K562 (cell line): ENCODE results near the gene CSNK1A1. TPM values are rescaled to one million over a fixed set of nuclear protein-coding genes. Genes with fewer than 3 reads are reported as not detected.
A peak's percentile ranks its signal among the peaks of the same experiment; 100 is the strongest.

Source experiments
- GATAD2A ChIP-seq: fragments of 450-650 bp; IDR thresholded peaks from 2 replicates; pipeline ENCODE4 v1.6.1; 2017
- HDAC8 ChIP-seq: fragments of 450-650 bp; IDR thresholded peaks from 2 replicates; pipeline ENCODE4 v1.6.1; 2016; ENCODE audit warnings: mild to moderate bottlenecking, missing genetic modification characterization, moderate library complexity, missing compliant biosample characterization
- MAFF ChIP-seq: IDR thresholded peaks from 2 replicates; pipeline ENCODE4 v1.6.1; 2012; ENCODE audit warnings: low read length, improper control_type of control experiment
- NBN ChIP-seq: fragments of 450-650 bp; IDR thresholded peaks from 2 replicates; pipeline ENCODE4 v1.6.1; 2016; ENCODE audit warnings: low read depth, mild to moderate bottlenecking
- NEUROD1 ChIP-seq: fragments of 150-350 bp; IDR thresholded peaks from 2 replicates; pipeline ENCODE4 v1.6.1; 2014; ENCODE audit warnings: borderline replicate concordance, low read length, low read depth; ENCODE audit not compliant: partially characterized antibody
- PURB ChIP-seq: sonication (generic); formaldehyde crosslinking; IDR thresholded peaks from 2 replicates; pipeline ENCODE4 v1.9.0; 2021; ENCODE audit warnings: low read depth, mild to moderate bottlenecking, missing genetic modification reagents
- SMAD4 ChIP-seq: fragments of 250-450 bp; sonication (Bioruptor Pico); conservative IDR thresholded peaks from 2 replicates; pipeline ENCODE4 v1.8.0; 2021; ENCODE audit warnings: inconsistent platforms, mild to moderate bottlenecking, moderate library complexity
- SMARCC2 ChIP-seq: fragments of 450-650 bp; IDR thresholded peaks from 2 replicates; pipeline ENCODE4 v1.6.1; 2017; ENCODE audit warnings: antibody characterized with exemption, moderate library complexity, mild to moderate bottlenecking, low read depth
- ZNF175 ChIP-seq: fragments of 200-800 bp; sonication (Bioruptor generic); IDR thresholded peaks from 2 replicates; pipeline ENCODE4 v1.6.1; 2016; ENCODE audit warnings: low read depth, mild to moderate bottlenecking, missing genetic modification characterization, missing compliant biosample characterization
- ZNF324 ChIP-seq: fragments of 250-450 bp; sonication (Bioruptor Pico); IDR thresholded peaks from 2 replicates; pipeline ENCODE4 v1.4.0; 2020; ENCODE audit warnings: mild to moderate bottlenecking
- polyA plus RNA-seq, 8 experiments: library from polyadenylated mRNA; depleted of rRNA in 4 of 8; stranded (reverse) in 5 of 8; unstranded in 3 of 8; fragments of >200 nt; fragmentation: Nextera tagmentation in 2 of 8; fragmentation: Illumina TruSeq in 1 of 8; extraction: Ambion mirVana in 2 of 8; extraction: Trizol in 1 of 8; gene quantifications; 2 replicates each; pipeline versions ENCODE4 v1.2.1 to v1.2.3, GENCODE V29; 2011 to 2014; ENCODE audit warnings: inconsistent platforms in 1 of 8, missing spikeins in 1 of 8
- total RNA-seq, 7 experiments: library from RNA; depleted of rRNA in 6 of 7; stranded (reverse); fragments of >200 nt in 6 of 7; fragmentation: Illumina TruSeq in 2 of 7; extraction: Trizol in 2 of 7; gene quantifications; 2 replicates each; pipeline versions ENCODE4 v1.2.1 to v1.2.3, GENCODE V29; 2011 to 2021; ENCODE audit warnings: low replicate concordance in 1 of 7
- TF ChIP-seq, protein P1 (sequence below): fragments of 450-650 bp; IDR thresholded peaks from 2 replicates; pipeline ENCODE4 v1.6.1; 2016; ENCODE audit warnings: low read depth
- TF ChIP-seq, protein P2 (sequence below): fragments of 200-800 bp; sonication (Bioruptor generic); IDR thresholded peaks from 2 replicates; pipeline ENCODE4 v1.6.1; 2017; ENCODE audit warnings: missing genetic modification characterization, missing compliant biosample characterization
- TF ChIP-seq, protein P3 (sequence below): fragments of 450-650 bp; IDR thresholded peaks from 2 replicates; pipeline ENCODE4 v1.6.1; 2017; ENCODE audit warnings: antibody characterized with exemption, mild to moderate bottlenecking
- TF ChIP-seq, protein P4 (sequence below): fragments of 250-450 bp; sonication (Bioruptor Pico); IDR thresholded peaks from 2 replicates; pipeline ENCODE4 v1.8.0; 2022; ENCODE audit warnings: moderate library complexity, mild to moderate bottlenecking, inconsistent platforms

Gene CSNK1A1
- total and polyA plus RNA-seq, 9 of the 15 experiments (the other 6 are each of a cell fraction or from before 2014, with no cell fraction given): 49.1 to 196 (median 154) TPM

DNA sequence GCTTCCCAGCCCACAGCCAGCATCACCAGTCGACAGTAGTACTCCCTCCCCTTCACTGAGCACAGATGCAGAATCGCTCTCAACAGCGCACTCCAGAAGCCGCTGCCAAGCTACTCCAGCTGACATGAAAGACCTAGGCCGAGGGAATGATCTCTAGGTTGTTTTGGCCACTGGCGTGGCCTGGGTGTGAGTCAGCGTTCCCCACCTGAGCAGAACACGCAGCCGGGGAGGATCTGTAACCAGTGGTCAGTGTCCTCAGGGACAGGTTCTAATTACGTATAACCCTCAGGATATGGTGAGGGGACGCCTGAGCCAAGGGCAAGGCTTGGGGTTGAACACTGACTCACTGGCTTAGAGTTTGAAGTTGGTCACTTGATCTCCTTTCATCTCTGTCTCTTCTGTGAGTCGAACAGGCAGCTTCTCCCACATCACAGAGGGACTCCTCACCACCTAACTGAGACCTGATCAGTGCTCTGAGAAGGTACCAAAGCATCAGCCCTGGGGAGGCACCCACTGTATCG is 95.3 kb downstream of the CSNK1A1 start (continued):
- TF ChIP-seq GATAD2A (peak; percentile 75), SMARCC2 (peak; percentile 33; the same call in 1 of the 2 replicates), PURB (CRISPR knock-in tag) (no peak), NBN (peak; percentile 75), ZNF324 (CRISPR knock-in tag) (peak; percentile 58; the same call in 1 of the 2 replicates), NEUROD1 (peak; percentile 32), HDAC8 (tag) (0 out of 2 replicates have a peak, but pooled peaks have one; percentile 32), ZNF175 (CRISPR knock-in tag) (no peak), SMAD4 (CRISPR knock-in tag) (peak; percentile 68), MAFF (peak; percentile 34; the same call in 1 of the 2 replicates)
- TF ChIP-seq, protein P1, sequence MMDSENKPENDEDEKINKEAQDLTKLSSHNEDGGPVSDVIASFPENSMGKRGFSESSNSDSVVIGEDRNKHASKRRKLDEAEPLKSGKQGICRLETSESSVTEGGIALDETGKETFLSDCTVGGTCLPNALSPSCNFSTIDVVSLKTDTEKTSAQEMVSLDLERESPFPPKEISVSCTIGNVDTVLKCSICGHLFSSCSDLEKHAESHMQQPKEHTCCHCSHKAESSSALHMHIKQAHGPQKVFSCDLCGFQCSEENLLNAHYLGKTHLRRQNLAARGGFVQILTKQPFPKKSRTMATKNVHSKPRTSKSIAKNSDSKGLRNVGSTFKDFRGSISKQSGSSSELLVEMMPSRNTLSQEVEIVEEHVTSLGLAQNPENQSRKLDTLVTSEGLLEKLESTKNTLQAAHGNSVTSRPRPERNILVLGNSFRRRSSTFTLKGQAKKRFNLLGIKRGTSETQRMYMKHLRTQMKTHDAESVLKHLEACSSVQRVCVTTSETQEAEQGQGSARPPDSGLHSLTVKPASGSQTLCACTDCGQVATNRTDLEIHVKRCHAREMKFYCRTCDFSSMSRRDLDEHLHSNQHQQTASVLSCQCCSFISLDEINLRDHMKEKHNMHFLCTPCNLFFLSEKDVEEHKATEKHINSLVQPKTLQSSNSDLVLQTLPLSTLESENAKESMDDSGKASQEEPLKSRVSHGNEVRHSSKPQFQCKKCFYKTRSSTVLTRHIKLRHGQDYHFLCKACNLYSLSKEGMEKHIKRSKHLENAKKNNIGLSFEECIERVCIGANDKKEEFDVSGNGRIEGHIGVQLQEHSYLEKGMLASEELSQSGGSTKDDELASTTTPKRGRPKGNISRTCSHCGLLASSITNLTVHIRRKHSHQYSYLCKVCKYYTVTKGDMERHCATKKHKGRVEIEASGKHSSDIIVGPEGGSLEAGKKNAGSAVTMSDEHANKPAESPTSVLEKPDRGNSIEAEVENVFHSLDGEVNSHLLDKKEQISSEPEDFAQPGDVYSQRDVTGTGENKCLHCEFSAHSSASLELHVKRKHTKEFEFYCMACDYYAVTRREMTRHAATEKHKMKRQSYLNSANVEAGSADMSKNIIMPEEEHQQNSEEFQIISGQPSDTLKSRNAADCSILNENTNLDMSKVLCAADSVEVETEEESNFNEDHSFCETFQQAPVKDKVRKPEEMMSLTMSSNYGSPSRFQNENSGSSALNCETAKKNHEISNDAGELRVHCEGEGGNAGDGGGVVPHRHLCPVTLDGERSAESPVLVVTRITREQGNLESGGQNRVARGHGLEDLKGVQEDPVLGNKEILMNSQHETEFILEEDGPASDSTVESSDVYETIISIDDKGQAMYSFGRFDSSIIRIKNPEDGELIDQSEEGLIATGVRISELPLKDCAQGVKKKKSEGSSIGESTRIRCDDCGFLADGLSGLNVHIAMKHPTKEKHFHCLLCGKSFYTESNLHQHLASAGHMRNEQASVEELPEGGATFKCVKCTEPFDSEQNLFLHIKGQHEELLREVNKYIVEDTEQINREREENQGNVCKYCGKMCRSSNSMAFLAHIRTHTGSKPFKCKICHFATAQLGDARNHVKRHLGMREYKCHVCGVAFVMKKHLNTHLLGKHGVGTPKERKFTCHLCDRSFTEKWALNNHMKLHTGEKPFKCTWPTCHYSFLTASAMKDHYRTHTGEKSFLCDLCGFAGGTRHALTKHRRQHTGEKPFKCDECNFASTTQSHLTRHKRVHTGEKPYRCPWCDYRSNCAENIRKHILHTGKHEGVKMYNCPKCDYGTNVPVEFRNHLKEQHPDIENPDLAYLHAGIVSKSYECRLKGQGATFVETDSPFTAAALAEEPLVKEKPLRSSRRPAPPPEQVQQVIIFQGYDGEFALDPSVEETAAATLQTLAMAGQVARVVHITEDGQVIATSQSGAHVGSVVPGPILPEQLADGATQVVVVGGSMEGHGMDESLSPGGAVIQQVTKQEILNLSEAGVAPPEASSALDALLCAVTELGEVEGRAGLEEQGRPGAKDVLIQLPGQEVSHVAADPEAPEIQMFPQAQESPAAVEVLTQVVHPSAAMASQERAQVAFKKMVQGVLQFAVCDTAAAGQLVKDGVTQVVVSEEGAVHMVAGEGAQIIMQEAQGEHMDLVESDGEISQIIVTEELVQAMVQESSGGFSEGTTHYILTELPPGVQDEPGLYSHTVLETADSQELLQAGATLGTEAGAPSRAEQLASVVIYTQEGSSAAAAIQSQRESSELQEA: no peak
- TF ChIP-seq, protein P2, sequence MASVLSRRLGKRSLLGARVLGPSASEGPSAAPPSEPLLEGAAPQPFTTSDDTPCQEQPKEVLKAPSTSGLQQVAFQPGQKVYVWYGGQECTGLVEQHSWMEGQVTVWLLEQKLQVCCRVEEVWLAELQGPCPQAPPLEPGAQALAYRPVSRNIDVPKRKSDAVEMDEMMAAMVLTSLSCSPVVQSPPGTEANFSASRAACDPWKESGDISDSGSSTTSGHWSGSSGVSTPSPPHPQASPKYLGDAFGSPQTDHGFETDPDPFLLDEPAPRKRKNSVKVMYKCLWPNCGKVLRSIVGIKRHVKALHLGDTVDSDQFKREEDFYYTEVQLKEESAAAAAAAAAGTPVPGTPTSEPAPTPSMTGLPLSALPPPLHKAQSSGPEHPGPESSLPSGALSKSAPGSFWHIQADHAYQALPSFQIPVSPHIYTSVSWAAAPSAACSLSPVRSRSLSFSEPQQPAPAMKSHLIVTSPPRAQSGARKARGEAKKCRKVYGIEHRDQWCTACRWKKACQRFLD (CRISPR knock-in tag): no peak
- TF ChIP-seq, protein P3, sequence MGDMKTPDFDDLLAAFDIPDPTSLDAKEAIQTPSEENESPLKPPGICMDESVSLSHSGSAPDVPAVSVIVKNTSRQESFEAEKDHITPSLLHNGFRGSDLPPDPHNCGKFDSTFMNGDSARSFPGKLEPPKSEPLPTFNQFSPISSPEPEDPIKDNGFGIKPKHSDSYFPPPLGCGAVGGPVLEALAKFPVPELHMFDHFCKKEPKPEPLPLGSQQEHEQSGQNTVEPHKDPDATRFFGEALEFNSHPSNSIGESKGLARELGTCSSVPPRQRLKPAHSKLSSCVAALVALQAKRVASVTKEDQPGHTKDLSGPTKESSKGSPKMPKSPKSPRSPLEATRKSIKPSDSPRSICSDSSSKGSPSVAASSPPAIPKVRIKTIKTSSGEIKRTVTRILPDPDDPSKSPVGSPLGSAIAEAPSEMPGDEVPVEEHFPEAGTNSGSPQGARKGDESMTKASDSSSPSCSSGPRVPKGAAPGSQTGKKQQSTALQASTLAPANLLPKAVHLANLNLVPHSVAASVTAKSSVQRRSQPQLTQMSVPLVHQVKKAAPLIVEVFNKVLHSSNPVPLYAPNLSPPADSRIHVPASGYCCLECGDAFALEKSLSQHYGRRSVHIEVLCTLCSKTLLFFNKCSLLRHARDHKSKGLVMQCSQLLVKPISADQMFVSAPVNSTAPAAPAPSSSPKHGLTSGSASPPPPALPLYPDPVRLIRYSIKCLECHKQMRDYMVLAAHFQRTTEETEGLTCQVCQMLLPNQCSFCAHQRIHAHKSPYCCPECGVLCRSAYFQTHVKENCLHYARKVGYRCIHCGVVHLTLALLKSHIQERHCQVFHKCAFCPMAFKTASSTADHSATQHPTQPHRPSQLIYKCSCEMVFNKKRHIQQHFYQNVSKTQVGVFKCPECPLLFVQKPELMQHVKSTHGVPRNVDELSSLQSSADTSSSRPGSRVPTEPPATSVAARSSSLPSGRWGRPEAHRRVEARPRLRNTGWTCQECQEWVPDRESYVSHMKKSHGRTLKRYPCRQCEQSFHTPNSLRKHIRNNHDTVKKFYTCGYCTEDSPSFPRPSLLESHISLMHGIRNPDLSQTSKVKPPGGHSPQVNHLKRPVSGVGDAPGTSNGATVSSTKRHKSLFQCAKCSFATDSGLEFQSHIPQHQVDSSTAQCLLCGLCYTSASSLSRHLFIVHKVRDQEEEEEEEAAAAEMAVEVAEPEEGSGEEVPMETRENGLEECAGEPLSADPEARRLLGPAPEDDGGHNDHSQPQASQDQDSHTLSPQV: peak; percentile 95
- TF ChIP-seq, protein P4, sequence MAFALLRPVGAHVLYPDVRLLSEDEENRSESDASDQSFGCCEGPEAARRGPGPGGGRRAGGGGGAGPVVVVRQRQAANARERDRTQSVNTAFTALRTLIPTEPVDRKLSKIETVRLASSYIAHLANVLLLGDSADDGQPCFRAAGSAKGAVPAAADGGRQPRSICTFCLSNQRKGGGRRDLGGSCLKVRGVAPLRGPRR (CRISPR knock-in tag): no peak
